Kidney capillary endothelial cell (primary cell): ENCODE results near the gene ENG.
A peak's percentile ranks its signal among the peaks of the same experiment; 100 is the strongest.
"Not testable (repeated sequence)": the region's sequence is repeated elsewhere in the genome, so short reads cannot be mapped to it uniquely, and the experiment has no call there.

Source experiments
- DNase-seq: peaks from one replicate; pipeline ENCODE4 v3.0.0-alpha.2; 2018; ENCODE audit warnings: low spot score

ENG gene

DNA sequence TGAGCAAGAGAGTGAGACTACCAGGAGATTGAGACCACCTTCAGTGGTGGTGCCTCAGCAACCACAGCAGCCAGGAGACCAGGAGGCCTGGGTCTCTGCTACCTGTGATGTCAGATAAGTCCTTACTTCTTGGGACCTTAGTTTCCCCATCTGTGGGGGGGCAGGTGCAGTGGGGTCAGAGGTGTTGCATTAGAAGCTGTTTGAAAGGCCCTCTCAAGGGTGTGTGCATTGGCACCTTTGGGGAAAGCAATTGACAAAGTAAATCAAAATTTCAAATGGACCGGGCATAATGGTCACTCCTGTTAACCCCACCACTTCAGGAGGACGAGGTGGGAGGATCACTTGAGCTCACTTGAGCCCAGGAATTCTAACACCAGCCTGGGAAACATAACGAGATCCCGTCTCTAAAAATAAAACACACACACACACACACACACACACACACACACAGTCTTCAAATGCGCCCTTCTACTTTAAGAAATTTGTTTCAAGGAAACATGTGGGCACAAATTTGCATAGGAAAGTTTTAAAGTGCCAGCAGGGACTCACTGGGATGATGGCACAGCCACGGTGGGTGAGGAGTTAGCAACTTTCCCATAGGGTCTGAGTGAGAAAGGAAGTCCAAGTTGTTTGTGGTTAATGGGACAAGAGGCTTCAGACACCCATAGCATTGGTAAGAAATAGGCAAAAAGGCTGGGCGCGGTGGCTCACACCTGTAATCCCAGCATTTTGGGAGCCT lies 24.4 kb upstream of the ENG start:
- DNase-seq = no peak

DNA sequence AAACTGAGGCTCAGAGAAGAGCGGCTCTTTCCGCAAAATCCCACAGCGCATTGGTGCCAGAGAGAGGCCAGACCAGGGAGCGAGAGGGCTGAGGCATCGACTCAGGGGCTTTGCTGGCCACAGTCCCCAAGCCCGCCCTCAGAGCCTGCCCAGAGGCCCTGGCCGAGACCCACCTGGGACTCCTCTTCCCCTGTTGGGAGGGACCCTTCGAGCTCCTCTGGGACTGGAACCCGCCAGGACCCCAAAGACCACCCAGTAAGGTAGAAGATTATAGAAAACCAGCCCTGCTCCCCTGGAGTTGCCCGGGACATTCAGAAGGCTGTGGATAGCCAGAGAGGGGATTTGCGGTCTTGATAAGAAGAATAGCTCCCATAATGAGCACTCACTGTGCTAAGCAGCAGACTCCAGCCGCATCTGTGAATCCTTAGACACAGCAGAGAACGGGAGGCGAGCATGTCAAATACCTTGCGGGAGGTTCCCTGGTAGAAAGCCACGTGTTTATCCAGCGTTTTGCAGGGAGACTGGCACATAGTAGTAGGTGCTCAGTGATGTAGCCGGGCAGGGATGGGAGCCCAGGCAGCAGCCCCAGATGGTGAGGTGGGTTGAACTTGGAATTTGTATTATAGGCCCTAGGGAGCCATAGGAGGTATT lies 23.7 kb upstream of the ENG start:
- DNase-seq = no peak

GRCh38 chr9:127877566-127877998 lies 23.1 kb upstream of the ENG start, which contains the start of gene AK1:
Gene AK1, minus strand, starts transcription at chr9:127877675. Its CDS starts 3,058 bp downstream, at chr9:127874617.
- DNase-seq = no peak

DNA sequence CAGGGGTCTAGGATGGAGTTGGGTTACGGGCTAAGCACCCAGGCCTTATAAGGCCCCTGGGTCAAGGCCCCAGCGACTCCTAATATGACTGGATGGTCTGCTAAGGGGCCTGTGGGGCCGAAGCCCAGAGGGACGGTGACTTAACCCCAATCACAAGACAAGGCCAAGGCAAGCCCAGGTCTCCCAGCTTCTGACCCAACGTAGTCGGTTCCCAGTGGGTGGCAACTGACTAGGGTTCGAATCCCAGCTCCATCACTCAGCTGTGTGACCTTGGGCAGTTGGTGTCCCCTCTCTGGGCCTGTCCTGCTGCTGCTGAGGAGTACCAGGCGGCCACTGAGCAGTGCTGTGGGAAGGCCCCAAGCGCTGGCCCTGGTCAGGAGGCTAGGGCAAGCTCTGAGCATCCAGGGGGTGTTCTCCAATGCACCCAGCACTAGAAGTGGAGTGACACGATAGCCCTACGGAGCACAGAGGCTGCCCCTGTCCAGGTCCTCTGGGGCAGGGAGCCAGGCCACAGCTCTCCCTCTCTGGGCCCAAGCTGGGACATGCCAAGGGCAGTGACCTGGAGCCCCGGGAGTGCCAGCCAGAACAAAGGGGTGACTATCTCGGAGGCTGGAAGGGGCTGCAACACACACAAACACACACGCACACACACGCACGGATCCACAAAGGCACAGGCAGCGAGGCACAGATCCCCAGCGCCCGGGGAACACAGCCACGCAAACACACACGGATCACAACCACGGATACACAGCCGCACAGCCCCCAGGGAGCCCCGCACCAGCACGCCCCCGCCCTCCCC lies 22.5 kb upstream of the ENG start:
- no peak for DNase-seq

DNA sequence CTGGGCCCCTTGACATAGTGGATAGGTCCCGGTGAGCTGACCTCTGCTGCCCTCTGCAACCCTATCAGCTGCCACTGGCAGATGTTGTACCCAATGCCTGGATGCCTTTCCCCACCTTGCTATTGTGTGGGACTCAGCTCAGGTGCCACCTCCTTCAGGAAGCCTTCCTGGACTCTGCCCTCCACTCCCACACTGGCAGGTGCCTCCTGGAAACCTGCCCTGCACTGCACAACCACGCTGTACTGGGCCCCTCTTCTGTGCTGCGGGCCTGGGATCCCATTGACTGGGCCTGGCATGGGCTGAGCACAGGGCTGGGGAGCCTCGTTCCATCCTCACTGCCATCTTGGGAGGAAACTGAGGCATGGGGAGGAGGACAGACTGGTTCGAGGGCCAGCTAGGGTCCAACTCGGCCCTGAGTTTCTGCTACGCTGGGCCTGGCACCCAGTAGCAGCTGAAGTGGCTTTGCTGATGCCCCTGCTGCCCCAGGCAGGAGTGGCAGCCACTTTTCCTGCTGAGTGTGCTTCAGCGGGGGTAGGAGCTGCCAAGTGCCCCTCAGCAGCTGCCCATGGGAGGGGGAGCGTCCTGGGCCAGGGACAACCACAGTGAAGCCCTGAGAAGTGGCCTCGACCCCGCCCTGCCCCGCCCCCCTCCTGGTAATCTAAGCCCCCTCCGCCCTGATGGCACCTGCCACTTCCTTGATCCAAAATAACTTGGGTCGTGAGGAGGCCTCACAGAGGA lies 21.7 kb upstream of the ENG start:
- no peak for DNase-seq

GRCh38 chr9:127875306-127875966 lies 21.0 kb upstream of the ENG start:
- no peak for DNase-seq

DNA sequence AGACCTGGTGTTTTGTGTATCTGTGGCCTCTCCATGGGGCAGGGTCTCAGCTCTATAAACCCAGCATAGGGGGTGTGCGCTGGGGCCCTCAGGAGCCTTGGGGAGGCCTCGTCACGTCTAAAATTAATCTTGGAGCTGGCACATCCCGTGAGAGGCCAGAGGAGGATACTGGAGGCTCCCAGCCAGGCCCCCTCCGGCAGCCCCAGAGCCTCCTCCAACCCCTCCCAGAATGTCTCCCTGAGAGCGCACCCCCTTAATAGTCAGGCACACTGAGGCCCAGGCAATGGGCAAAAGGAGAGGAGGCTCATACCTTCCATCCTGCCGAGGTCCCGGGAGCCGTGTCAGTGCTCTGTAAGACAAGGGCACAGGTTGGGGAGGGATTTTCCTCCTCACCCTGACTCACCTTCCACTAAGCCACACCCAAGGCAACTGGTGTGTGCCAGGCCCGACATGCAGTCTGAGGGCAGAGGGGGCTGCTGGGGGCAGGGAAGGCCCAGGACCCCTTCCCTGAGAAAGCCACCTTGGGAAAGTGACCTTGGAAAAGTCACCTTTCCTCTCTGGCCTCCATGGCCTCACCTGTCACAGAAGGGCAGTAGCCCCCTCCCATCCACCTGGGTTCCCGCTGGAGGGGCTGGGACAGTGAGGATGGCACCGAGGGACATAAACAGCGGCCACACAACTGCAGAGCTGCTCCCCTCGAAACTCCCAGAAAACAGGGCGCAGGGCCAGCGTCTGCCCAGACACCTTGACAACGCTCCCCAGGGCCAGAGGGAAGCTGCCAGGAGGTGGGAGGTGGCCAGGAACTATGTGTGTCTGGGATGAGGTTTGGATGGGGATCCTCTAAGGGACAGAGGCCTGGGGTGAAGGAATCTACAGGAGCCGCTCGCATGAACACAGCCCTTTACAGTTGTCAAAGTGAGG lies 20.1 kb upstream of the ENG start:
- DNase-seq = no peak

- no peak for DNase-seq
Observed at GRCh38 chr9:127873886-127874285, 19.4 kb upstream of the ENG start.

DNA sequence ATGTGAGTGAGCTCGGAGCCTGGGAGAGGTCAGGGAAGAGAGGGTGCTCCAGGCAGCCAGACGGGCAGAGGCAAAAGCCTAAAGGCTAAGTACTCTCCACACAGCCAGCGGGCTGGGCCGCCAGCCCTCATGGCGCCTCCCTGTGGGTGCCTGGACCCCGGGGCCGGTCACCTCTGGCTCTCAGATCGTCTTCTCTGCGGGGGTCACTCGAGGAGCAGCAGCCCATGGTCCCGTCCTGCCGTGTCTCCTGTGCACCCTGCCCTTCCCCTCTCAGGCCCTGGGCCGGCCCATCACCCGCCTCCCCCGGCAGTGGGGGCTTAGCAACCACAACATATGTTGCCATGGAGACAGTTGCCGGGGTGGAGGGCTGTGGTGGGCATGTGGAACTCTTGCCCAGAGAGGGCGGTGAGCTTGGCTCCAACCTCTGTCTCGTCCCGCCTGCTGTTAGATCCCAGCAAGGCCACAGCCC lies 18.8 kb upstream of the ENG start:
- no peak for DNase-seq

DNA sequence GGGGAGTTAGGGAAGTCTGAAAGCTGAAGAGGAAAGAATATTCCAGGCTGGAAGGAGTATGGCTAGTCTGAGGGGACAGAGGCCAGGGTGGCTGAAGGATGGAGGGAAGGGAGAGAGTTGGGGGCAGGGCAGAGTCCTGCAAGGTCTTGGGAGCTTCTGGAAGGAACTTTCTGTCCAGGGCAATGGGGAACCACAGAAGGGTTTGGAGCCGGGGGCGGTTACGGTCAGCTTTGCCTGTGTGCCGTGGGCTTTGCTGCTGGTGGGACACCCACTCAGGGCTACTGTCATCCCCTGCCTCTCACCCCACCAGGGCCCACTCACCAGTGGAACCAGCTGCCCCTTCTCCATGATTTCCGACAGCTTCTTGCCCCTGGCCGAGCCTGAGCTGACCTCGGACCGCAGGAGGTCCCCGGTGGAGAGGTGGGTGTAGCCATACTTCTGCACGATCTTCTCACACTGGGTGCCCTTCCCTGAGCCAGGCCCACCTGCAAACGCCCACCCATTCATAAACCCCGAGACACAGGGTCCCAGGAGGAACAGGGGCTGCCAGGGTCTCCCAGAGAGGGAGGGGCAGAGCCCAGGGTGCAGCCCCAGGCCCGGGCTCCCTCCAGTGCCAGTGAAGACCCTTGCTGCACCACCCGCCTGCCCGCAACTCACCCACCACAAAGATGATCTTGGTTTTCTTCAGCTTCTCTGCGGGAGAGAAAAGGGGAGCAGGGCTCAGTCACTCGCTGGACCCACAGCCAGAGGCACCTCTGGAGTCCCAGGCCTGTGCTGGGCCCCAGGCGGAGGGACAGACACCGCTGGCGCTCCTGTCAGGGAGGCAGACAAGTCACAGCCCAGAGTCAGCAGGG lies 18.1 kb upstream of the ENG start:
- no peak for DNase-seq

DNA sequence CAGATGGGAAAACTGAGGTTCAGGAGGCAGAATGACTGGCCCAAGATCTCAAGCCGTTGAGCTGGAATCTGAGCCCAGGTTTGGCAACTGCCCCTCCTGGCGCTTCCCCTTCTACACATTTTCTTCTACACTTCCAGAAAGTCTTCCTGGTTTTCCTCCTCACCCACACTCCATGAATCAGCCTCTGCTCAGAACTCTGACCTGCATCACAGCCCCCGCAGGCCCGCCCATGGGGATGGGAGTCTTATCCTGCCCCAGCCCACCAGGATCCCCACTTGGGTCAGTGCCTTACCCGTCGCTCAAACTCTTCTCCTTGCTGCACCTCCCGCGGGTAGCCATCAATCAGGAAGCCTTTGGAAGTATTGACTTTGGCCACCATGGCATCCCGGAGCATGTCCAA lies 17.1 kb upstream of the ENG start:
- DNase-seq = no peak

DNA sequence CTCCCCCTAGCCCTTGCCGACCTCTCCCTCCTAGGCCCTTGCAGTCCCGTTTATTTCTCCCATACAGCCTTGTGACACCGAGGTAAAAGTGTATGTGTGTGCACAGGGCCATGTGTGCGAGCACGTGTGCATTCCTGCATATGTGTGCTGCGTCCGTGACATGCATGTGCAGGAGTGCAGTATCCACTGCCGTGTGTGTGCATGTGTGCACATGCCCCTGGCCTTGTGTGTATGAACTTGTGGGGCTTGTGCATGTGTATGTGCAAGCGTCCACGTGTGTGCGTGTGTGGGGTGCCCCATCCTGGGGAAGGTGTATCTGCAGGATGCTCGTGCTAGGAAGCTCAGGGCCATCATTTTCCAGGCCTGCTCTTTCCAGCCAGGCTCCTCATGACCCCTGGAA lies 16.4 kb upstream of the ENG start:
- no peak for DNase-seq

DNA sequence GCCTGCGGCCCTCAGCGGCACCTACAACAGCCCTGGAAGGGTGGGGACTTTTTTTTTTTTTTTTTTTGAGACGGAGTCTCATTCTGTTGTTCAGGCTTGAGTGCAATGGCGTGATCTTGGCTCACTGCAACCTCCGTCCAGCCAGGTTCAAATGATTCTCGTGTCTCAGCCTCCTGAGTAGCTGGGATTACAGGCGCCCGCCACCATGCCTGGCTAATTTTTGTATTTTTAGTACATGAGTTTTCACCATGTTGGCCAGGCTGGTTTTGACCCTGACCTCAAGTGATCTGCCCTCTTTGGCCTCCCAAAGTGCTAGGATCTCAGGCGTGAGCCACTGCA lies 15.7 kb upstream of the ENG start:
- not testable (repeated sequence) for DNase-seq

GRCh38 chr9:127869310-127870152 lies 15.1 kb upstream of the ENG start:
- peak; percentile 86 for DNase-seq

- no peak for DNase-seq
Observed at GRCh38 chr9:127868278-127868902, 13.9 kb upstream of the ENG start.

DNA sequence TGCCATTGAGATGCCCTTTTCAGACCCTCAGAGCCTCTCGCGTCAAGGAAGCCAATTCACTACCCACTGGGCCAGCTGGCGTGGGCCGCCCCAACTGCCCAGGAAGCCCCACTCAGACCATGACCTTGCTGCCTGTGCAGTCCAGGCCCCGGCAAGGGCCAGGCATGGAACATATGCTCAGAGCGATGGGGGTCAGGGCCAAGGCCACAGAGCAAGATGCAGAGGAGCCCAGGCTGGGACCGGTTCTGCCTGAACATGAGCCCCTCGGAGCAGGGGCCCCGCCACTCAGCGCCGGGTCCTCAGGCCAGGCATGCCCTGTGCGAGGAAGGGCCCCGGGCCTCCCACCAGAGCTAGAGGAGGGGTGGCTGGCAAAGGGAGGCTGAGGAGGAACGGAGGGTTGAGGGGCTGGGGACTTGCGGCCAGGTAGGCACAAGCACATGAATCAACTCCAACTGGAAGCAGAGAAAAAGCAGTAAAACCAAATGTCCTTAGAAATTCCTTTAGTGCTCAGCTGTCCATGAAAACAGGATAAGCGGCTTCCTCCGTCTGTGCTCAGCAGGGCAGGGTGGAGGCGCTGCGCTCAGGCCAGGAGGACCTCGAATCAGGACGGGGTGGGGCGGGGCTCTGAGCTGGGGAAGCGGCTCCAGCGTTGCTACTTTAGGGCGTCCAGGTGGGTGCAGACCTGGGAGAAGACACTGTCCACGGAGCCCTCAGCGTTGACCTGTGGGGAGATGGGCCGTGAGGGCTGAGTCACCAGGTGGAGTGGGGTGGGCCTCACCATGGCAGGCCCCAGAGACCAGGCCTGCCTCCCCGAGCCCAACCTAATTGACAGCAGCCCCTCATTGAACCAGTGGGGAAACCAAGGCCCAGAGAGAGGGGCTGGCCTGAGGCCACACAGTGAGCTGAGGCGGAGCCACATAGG lies 13.2 kb upstream of the ENG start:
- peak; percentile 63 for DNase-seq

DNA sequence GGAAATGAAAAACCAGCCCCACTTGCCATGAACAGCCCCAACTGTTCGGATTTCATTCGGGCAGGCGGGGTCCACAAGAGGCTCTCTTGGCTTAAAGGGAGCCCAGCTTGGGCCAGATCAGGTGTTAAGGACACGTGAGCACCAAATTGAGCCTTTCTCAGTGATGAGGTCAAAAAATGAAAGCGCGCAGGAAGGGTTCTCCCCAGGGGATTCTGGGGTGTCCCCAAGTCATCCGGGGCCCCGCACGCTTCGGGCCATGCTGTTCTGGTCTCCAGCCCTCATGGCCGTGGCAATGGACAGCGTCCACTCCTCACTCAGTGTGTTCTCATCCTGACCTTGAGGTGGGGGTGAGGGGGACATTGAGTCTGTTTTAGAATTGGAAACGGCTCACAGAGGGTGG lies 12.1 kb upstream of the ENG start:
- DNase-seq = no peak
